Measurements from ENCODE around the gene AGBL3. TPM values are rescaled to one million over a fixed set of nuclear protein-coding genes. Genes with fewer than 3 reads are reported as not detected.

The AGBL3 gene
- total and polyA plus RNA-seq, 7 donors: 0.23 to 3.1 (median 0.95) TPM

GRCh38 chr7:135180122-135180521 lies 193.8 kb downstream of the AGBL3 start:
- 91 to 95% methylated on average over 5 of the region's 5 CpGs for WGBS, 2 donors
- no peak overlapping the region for H3K27ac ChIP-seq

GRCh38 chr7:135181261-135181928 lies 195.1 kb downstream of the AGBL3 start:
- no peak for TF ChIP-seq POLR2AphosphoS5 (IDR thresholded peaks at IDR 0.05)
- TF ChIP-seq POLR2A (IDR thresholded peaks at IDR 0.05): no peak
- no peak for TF ChIP-seq EP300 (IDR thresholded peaks at IDR 0.05)
- no peak for TF ChIP-seq CTCF (IDR thresholded peaks at IDR 0.05)
- WGBS, 2 donors: 90 to 92% methylated on average over 3 of the region's 3 CpGs

More at GRCh38 chr7:135180122-135180521, 193.8 kb downstream of the AGBL3 start:
- peaks cover 0 to 37% (median 10%) of the 10 kb centered on the region in 4 donors for H3K36me3 ChIP-seq
- peaks cover 0 to 23% (median 19%) of the 10 kb centered on the region in 4 donors for H3K9me3 ChIP-seq
- intact Hi-C loops (cut with DNase I): no loop called here
- DNase-seq: no peak
- H3K27me3 ChIP-seq: no peaks in the 10 kb centered on the region
- H3K4me1 ChIP-seq: no peaks in the 10 kb centered on the region
- H3K4me3 ChIP-seq: no peak overlapping the region
- no peak for TF ChIP-seq EP300 (IDR thresholded peaks at IDR 0.05)
- no peak for TF ChIP-seq POLR2A (IDR thresholded peaks at IDR 0.05)
- no peak for TF ChIP-seq POLR2AphosphoS5 (IDR thresholded peaks at IDR 0.05)
- no peak for TF ChIP-seq CTCF (IDR thresholded peaks at IDR 0.05)

GRCh38 chr7:135181929-135182678 lies 195.8 kb downstream of the AGBL3 start:
- DNase-seq: no peak
- Histone ChIP-seq H3K27me3 (no peaks in the 10 kb centered on the region), H3K9me3 (peaks cover 0 to 23% (median 19%) of the 10 kb centered on the region in 4 donors), H3K36me3 (peaks cover 4 to 57% (median 25%) of the 10 kb centered on the region in 4 donors), H3K4me3 (no peak overlapping the region), H3K27ac (no peak overlapping the region), H3K4me1 (no peaks in the 10 kb centered on the region)
- TF ChIP-seq EP300 (IDR thresholded peaks at IDR 0.05) (no peak), POLR2A (IDR thresholded peaks at IDR 0.05) (no peak), CTCF (IDR thresholded peaks at IDR 0.05) (no peak), POLR2AphosphoS5 (IDR thresholded peaks at IDR 0.05) (no peak)
- intact Hi-C loops (cut with DNase I): no loop called here
- 98% methylated on average over 31 of the region's 31 CpGs for WGBS, 2 donors

More at GRCh38 chr7:135181261-135181928, 195.1 kb downstream of the AGBL3 start:
- no peak for DNase-seq
- Histone ChIP-seq H3K36me3 (peaks cover 0 to 50% (median 18%) of the 10 kb centered on the region in 4 donors), H3K9me3 (peaks cover 0 to 23% (median 19%) of the 10 kb centered on the region in 4 donors), H3K4me1 (no peaks in the 10 kb centered on the region), H3K27me3 (no peaks in the 10 kb centered on the region), H3K4me3 (no peak overlapping the region), H3K27ac (no peak overlapping the region)
- intact Hi-C loops (cut with DNase I): no loop called here

GRCh38 chr7:135183478-135183877 lies 197.2 kb downstream of the AGBL3 start:
- peaks cover 10 to 71% (median 32%) of the 10 kb centered on the region in 4 donors for H3K36me3 ChIP-seq
- intact Hi-C loops (cut with DNase I): no loop called here
- no peak overlapping the region for H3K27ac ChIP-seq
- no peaks in the 10 kb centered on the region for H3K27me3 ChIP-seq
- 95 to 98% methylated on average over 7 of the region's 7 CpGs for WGBS, 2 donors
- H3K4me3 ChIP-seq: no peak overlapping the region
- DNase-seq: no peak
- H3K9me3 ChIP-seq: peaks cover 0 to 23% (median 19%) of the 10 kb centered on the region in 4 donors
- no peaks in the 10 kb centered on the region for H3K4me1 ChIP-seq
- no peak for TF ChIP-seq POLR2A (IDR thresholded peaks at IDR 0.05)

GRCh38 chr7:135184254-135184841 lies 198.0 kb downstream of the AGBL3 start:
- 96 to 97% methylated on average over 5 of the region's 5 CpGs for WGBS, 2 donors
- TF ChIP-seq POLR2A (IDR thresholded peaks at IDR 0.05) (no peak), EP300 (IDR thresholded peaks at IDR 0.05) (no peak), POLR2AphosphoS5 (IDR thresholded peaks at IDR 0.05) (no peak), CTCF (IDR thresholded peaks at IDR 0.05) (no peak)
- no peak overlapping the region for H3K4me3 ChIP-seq
- no peaks in the 10 kb centered on the region for H3K4me1 ChIP-seq
- no peak for DNase-seq
- H3K9me3 ChIP-seq: peaks cover 0 to 23% (median 19%) of the 10 kb centered on the region in 4 donors
- intact Hi-C loops (cut with DNase I): no loop called here
- H3K27ac ChIP-seq: no peak overlapping the region
- no peaks in the 10 kb centered on the region for H3K27me3 ChIP-seq
- peaks cover 18 to 80% (median 40%) of the 10 kb centered on the region in 4 donors for H3K36me3 ChIP-seq

All from sigmoid colon (tissue), 7 donors.